ENCODE measurements around the gene TFEB.

DNA sequence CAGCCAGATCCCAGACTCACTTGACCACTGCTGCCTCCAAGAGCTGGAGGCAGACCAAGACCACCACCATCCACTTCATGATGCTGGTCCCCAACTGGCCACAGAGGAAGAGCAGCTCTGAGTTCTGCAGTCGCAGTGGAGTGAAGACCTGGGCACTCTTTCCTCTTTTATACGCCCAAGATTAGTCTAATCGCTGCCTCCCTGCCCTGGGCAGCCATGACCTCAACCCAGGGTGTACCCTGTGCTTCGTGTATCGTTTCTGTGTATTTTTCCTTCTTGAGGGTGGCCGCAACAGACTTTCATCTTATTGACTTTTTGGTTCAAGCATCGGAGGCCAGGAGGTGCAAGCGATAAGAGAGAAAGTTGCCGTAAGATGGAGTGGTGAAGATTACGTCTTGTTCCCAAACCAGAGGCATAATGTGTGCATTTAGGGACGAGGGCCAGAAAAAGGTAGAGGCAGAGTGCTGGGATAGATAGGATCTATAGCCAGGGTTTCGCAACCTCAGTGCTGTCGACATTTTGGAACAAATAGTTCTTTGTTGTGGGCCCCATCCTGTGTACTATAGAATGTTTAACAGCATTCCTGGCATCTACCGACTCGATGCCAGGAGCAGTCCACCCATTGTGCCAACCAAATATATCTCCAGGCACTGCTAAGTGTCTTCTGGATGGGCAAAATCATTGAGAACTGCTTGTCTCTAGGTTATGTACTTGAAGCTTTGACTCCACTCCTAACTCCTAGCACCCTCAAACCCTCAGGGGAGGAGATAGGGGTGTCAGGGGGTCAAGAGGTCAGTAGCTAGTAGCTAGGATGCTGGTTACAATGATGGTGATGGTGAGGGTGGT lies 12.1 kb upstream of the TFEB start, which contains the start of gene PGC:
- TF ChIP-seq, protein P1, sequence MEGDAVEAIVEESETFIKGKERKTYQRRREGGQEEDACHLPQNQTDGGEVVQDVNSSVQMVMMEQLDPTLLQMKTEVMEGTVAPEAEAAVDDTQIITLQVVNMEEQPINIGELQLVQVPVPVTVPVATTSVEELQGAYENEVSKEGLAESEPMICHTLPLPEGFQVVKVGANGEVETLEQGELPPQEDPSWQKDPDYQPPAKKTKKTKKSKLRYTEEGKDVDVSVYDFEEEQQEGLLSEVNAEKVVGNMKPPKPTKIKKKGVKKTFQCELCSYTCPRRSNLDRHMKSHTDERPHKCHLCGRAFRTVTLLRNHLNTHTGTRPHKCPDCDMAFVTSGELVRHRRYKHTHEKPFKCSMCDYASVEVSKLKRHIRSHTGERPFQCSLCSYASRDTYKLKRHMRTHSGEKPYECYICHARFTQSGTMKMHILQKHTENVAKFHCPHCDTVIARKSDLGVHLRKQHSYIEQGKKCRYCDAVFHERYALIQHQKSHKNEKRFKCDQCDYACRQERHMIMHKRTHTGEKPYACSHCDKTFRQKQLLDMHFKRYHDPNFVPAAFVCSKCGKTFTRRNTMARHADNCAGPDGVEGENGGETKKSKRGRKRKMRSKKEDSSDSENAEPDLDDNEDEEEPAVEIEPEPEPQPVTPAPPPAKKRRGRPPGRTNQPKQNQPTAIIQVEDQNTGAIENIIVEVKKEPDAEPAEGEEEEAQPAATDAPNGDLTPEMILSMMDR (IDR thresholded peaks at IDR 0.05) = no peak
- no peak for TF ChIP-seq POLR2A (IDR thresholded peaks at IDR 0.05)
